HL-60/S4 treated with retinoic acid at 250 ng/mL for 4 days and 3 days (cell line): ENCODE measurements around the gene SFXN1.

Experiments used
- in situ Hi-C: fragments of 300-500 bp; cut with MboI; formaldehyde crosslinking; loops from 2 replicates; pipeline ENCODE4 v1.7.0; 2022; ENCODE audit warnings: low sequenced_read_pairs

Gene SFXN1

DNA sequence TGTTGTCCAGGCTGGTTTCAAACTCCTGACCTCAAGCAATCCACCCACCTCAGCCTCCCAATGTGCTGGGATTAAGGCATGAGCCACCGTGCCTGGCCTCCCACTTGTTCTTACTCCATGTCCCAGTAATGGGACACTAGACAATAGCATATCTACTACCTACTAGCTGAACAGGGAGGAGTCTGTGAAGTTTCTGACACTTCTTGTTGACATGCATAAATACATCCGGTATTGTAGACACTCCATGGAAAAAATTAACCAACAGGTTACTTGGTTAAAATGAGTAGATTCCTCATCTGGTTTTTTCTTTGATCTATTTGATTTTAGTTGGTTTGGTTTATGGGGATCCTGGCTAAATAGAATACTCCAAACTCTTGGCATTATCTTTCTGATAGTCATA is 88.3 kb downstream of the SFXN1 start:
- in situ Hi-C loops: no loop called here

DNA sequence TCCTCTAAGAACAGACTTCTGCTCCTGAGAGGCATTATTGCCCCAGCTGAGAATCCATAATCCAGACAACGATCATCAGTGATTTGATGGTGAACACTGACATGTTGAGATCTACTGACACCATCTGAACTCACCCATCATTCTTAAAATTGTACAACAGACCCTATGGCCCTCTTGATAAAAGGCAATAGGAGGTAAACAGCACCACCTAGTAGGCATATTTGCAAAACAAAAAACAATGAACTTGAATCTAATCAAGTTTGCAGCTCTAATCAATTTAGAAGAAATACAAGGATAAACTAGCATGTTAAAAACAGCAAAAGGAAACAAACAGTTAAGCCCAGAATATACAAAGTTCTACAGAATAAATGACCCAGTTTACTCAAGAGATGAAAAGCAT is 89.6 kb downstream of the SFXN1 start:
- in situ Hi-C loops: no loop called here

DNA sequence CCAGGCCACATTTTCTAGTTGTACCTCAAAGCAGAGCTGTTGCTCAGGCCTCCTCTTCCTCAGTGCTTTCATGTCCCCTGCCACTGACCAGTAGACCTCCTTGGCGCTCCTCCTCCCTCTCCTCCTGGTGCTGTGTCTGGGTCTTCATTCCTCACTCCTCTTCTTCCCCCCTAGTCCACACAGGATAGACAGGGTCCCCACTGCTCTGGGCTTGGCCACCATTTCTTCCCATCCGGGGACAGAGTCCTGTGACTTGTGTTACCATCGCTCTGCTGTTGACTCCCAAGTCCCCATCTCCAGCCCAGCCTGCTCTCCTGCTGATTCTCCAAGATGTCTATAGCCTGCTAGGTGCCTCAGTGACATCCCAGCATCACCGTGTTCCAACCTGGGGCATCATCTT is 91.3 kb downstream of the SFXN1 start:
- in situ Hi-C loops: no loop called here

DNA sequence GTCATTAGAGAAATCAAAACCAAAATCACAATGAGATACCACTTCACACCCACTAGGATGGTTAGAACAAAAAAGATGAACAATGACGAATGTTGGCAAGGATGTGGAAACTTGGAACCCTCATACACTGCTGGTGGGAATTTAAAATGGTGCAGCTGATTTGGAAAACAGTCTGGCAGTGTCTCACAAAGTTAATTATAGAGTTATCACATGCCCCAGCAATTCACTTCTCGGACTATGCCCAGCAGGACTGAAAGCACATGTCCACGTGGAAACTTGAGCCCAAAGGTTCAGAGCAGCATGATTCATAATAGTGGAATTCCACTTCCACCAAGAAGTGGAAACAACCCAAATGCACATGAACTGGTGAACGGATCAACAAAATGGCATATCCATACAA is 94.5 kb downstream of the SFXN1 start:
- in situ Hi-C loops: no loop called here

DNA sequence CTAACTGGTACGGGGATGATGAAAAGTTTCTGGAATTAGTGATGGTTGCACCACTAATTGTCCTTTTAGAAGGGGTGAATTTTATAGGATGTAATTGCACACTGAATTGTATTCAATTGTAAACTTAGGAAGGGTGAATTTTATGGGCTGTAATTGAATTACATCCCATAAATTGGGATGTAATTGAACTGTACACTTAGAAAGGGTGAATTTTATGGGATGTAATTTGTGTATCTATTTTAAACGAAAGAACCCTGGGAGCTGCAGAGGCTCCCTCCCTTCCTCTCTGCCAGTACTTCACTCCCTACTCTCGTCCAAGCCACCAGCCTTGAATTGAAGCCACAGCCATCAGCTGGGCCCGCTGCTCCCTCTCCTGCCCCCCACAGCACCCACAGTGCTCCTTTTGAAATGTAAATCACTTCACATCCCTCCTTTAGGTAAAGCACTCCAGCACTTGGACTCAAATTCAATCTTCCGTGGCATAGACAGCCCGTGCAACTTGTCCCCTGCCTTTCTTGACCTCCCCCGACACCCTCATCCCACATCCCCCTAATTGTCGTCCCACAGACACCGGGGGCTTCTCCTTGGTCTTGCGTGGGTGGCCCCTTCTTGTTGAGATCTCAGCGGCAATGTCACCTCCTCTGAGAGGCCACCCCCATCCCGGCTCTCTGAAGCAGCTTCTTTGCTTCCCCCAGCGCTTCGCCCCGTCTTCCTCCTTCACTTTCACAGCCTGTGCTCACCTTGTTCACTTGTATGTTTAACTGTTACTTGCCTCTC is 95.3 kb downstream of the SFXN1 start:
- in situ Hi-C loops: no loop called here

DNA sequence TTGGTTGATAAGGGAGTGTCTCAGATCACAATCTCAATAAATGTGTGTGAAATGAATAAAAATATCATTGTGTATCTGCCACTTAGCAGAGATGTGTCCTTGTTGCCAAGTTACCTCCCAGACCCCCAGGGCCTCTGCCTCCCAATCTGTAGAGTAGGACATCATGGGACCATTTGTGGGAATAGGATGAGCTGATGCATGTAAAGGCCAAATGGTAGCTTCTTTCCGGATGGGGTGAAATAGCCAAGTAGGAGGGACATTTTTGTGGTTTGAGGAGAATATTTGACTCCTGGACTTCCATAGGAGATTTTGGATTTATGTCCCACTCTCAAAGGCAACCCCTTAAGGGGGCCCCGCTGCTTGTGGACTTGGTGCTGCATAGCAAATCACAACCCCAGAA is 96.9 kb downstream of the SFXN1 start:
- in situ Hi-C loops: no loop called here

DNA sequence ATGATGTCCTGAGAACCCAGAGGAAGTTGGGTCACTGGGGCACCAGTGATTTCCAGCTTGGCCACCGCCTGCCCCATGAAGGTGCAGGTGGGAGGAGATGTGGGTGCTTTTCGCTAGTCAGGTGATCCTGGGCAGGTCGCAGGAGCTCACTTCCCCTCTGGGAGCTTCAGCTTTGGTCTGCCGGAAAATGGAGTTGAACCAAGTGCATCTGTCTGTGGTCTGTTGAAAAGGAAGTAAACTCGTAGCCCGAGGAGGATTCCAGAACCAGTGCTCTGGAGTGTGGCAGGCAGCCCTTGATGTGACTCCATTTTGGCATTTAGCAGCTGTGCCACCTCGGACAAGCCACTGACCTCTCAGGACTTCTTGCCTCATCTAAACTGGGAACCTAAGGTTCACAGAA is 97.7 kb downstream of the SFXN1 start:
- in situ Hi-C loops: no loop called here

DNA sequence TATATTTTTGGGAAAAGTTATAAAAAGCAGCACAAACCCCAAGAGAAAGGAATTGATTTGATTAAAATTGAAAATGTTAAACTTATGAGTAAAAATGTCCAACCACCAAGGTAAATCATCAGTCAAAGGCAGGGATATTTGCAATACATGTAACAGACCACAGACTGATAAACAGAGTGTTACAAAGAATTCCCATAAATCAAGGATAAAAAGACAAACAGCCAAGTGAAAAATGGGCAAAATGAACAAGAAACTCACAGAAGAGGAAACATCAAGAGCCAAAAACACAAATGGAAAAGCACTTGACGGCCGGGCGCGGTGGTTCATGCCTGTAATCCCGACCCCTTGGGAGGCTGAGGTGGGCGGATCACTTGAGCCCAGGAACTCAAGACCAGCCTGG is 98.2 kb downstream of the SFXN1 start:
- in situ Hi-C loops: no loop called here
